Cardiac atrium fibroblast (primary cell): ENCODE measurements around the gene CCZ1. TPM values are rescaled to one million over a fixed set of nuclear protein-coding genes. Genes with fewer than 3 reads are reported as not detected.

ENCODE experiments used
- total RNA-seq: library from RNA; depleted of rRNA; stranded (reverse); fragments of >200 nt; gene quantifications from 2 replicates; pipeline ENCODE4 v1.2.3, GENCODE V29; 2015

CCZ1 gene
- total RNA-seq = 33.0 and 45.2 TPM in 2 replicates

GRCh38 chr7:5898480-5899224 is at the start of gene CCZ1:
TSS of gene CCZ1 (plus strand) at chr7:5898733. CDS start at chr7:5898800, 67 bp downstream.

GRCh38 chr7:5970347-5970911 is 71.9 kb downstream of the CCZ1 start, which contains the start of gene RSPH10B:
TSS of gene RSPH10B (minus strand) at chr7:5970689. CDS start at chr7:5967116, 3,573 bp downstream.

Other genes with a start within 250 kb of the CCZ1 start
- gene RNF216, start 117.1 kb upstream of the CCZ1 start, total RNA-seq = 31.6 and 35.2 TPM in 2 replicates
- gene OCM, start 17.9 kb upstream of the CCZ1 start, total RNA-seq = not detected in 2 replicates
- gene RSPH10B, start 72.0 kb downstream of the CCZ1 start, total RNA-seq = not detected in 2 replicates
- 9.6 and 11.0 TPM in 2 replicates for gene PMS2, start 110.3 kb downstream of the CCZ1 start, total RNA-seq
- gene AIMP2, start 110.5 kb downstream of the CCZ1 start, total RNA-seq = 55.2 and 59.1 TPM in 2 replicates
- gene ANKRD61, start 132.6 kb downstream of the CCZ1 start, total RNA-seq = not detected in 2 replicates
- 79.8 and 150 TPM in 2 replicates for gene EIF2AK1, start 160.4 kb downstream of the CCZ1 start, total RNA-seq
- 3.6 and 3.7 TPM in 2 replicates for gene USP42, start 206.2 kb downstream of the CCZ1 start, total RNA-seq